ENCODE measurements around the gene ACOX3. TPM values are rescaled to one million over a fixed set of nuclear protein-coding genes. Genes with fewer than 3 reads are reported as not detected.

ACOX3 gene
- total and polyA plus RNA-seq, 9 donors = 10.1 to 32.4 (median 21.3) TPM

DNA sequence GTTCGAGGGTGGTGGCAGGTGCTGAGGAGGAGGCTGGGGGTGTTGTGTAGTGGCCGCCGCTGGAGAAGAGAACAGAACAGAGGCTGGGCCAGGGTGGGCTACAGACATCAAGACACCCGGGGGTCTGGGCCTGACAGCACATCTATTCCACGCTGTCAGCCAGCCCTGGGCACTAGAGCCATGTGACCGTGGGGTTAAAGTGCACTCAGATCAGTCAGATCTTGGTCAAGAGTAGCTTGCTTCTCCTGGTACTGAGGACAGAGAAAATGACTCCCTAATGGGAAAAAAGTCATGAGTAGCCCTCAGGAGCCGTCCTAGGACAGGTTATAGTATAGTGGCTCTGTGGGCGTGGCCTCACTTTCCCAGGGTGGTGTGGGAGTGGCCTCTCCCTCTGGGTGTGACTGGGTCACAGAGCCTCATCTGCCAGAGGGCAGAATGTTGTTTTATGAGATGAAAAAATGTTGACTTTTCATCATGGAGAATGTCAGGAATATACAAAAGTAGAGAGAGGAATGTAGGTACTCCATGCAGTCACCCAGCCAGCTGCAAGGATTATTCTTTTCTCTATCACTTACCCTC lies 19.4 kb upstream of the ACOX3 start:
- TF ChIP-seq, protein P1, sequence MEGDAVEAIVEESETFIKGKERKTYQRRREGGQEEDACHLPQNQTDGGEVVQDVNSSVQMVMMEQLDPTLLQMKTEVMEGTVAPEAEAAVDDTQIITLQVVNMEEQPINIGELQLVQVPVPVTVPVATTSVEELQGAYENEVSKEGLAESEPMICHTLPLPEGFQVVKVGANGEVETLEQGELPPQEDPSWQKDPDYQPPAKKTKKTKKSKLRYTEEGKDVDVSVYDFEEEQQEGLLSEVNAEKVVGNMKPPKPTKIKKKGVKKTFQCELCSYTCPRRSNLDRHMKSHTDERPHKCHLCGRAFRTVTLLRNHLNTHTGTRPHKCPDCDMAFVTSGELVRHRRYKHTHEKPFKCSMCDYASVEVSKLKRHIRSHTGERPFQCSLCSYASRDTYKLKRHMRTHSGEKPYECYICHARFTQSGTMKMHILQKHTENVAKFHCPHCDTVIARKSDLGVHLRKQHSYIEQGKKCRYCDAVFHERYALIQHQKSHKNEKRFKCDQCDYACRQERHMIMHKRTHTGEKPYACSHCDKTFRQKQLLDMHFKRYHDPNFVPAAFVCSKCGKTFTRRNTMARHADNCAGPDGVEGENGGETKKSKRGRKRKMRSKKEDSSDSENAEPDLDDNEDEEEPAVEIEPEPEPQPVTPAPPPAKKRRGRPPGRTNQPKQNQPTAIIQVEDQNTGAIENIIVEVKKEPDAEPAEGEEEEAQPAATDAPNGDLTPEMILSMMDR (IDR thresholded peaks at IDR 0.05) = no peak
- TF ChIP-seq POLR2A (IDR thresholded peaks at IDR 0.05) = no peak
- TF ChIP-seq EP300 (IDR thresholded peaks at IDR 0.05) = no peak
- 76 to 83% (median 77%) methylated on average over 8 of the region's 8 CpGs for WGBS, 3 donors
- intact Hi-C loops (cut with DNase I) = no loop called here
- no peaks in the 10 kb centered on the region for H3K27me3 ChIP-seq
- H3K9me3 ChIP-seq = no peaks in the 10 kb centered on the region
- no peak overlapping the region for H3K27ac ChIP-seq
- peaks cover 2% of the 10 kb centered on the region for H3K4me1 ChIP-seq (ENCODE audit: insufficient read depth)
- DNase-seq = no peak
- no peak overlapping the region for H3K4me3 ChIP-seq
- H3K36me3 ChIP-seq = no peaks in the 10 kb centered on the region

DNA sequence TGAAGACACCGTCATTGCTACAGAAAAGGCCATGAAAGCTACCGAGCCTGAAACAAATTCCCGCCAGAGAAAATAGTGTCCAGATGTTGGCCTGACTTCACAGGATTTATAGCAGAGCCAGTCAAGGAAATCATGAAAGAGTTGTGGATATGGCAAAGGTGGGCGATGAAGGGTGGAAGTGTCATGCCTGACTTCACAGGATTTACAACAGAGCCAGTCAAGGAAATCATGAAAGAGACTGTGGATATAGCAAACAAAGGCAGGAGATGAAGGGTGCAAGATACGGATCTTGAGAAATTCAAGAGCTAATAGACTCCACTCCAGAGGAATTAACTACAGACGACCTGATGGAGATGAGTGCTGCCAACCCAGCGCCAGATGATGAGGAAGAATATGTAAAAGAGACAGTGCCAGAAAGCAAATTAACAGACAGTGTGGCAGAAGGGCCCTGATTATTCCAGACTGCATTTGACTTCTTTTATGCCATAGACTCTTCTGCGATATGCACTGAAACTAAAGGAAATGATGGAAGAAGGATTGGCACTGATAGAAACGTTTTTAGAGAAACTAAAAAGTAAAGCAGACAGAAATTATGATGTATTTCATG lies 17.2 kb upstream of the ACOX3 start:
- intact Hi-C loops (cut with DNase I) = no loop called here
- H3K27me3 ChIP-seq = no peaks in the 10 kb centered on the region
- H3K27ac ChIP-seq = no peak overlapping the region
- no peaks in the 10 kb centered on the region for H3K9me3 ChIP-seq
- H3K4me1 ChIP-seq (ENCODE audit: insufficient read depth) = no peaks in the 10 kb centered on the region
- H3K36me3 ChIP-seq = no peaks in the 10 kb centered on the region
- TF ChIP-seq POLR2A (IDR thresholded peaks at IDR 0.05) = no peak
- TF ChIP-seq, protein P1 (IDR thresholded peaks at IDR 0.05) = no peak
- no peak for TF ChIP-seq EP300 (IDR thresholded peaks at IDR 0.05)
- 70 to 72% (median 70%) methylated on average over 9 of the region's 9 CpGs for WGBS, 3 donors
- H3K4me3 ChIP-seq = no peak overlapping the region
- no peak for DNase-seq

DNA sequence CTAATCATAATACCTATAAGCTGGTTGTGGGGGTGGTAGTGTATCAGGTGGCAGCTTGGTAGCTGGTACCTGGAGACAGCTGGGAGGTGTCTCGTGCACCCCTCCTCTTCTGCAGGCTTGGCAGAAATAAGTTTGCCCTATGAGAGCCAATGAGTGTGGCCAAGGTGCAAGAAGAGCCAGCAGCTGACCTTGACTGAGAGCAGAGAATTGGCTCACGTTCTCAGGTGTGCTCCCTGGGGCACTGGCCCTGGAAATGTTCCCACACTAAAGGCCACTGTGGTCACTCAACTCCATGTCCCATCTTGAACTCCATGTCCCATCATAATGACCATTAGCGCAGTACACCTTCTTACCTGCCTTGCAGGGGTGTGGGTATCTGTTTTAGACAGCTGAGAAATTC lies 13.4 kb upstream of the ACOX3 start:
- Histone ChIP-seq H3K9me3 (no peaks in the 10 kb centered on the region), H3K27ac (no peak overlapping the region), H3K4me1 (ENCODE audit: insufficient read depth) (no peaks in the 10 kb centered on the region), H3K36me3 (no peaks in the 10 kb centered on the region), H3K4me3 (no peak overlapping the region), H3K27me3 (no peaks in the 10 kb centered on the region)
- TF ChIP-seq, protein P1 (IDR thresholded peaks at IDR 0.05) = no peak
- TF ChIP-seq POLR2A (IDR thresholded peaks at IDR 0.05) (no peak), EP300 (IDR thresholded peaks at IDR 0.05) (no peak)
- no peak for DNase-seq
- intact Hi-C loops (cut with DNase I) = no loop called here
- 78 to 83% (median 78%) methylated on average over 3 of the region's 3 CpGs for WGBS, 3 donors

DNA sequence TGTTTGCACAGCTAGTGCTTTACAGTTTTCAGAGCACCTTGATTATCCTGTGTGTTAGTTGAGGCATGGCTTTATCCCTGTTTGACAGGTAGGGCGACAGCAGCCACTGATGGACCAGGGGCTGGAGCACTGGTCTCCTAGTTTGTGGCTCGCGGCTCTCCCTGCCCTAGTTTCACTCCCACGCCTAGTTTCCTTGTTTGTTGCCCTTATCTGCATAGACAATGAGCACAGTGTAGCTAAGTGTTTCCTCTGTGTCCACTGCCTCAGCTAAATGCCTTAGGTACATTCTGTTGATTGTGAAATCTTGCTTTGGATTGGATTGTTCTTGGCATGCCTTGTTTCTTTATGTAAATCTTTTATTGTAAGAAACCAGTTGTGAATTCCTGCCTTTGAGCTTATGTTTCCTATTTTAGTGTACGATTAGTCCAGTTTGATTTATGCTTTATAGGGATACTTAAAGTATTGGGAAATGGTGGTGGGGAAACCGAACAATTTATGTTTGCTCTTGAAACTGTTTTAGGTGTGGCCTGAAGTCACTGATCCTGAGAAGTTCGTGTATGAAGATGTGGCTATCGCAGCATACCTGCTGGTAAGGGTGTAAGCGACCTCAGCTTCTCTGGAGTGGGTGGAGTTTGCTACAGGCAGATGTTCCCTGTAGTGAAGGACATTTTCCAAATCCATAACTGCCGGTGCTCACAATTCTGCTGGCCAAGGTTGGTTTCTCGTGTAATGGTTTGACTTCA lies 11.1 kb upstream of the ACOX3 start:
- H3K27ac ChIP-seq = no peak overlapping the region
- intact Hi-C loops (cut with DNase I) = no loop called here

More for the DNA sequence above, 11.1 kb upstream of the ACOX3 start:
- no peaks in the 10 kb centered on the region for H3K4me1 ChIP-seq (ENCODE audit: insufficient read depth)
- no peak for TF ChIP-seq POLR2A (IDR thresholded peaks at IDR 0.05)
- no peak for TF ChIP-seq EP300 (IDR thresholded peaks at IDR 0.05)
- TF ChIP-seq, protein P1 (IDR thresholded peaks at IDR 0.05) = no peak
- WGBS, 3 donors = 51 to 64% (median 63%) methylated on average over 11 of the region's 11 CpGs
- H3K9me3 ChIP-seq = no peaks in the 10 kb centered on the region
- DNase-seq = no peak
- no peaks in the 10 kb centered on the region for H3K27me3 ChIP-seq
- H3K36me3 ChIP-seq = no peaks in the 10 kb centered on the region
- no peak overlapping the region for H3K4me3 ChIP-seq
